Esophagus muscularis mucosa (tissue), 3 donors: ENCODE data around the gene SUFU.

Experiments used
- POLR2A ChIP-seq: fragments of 450-650 bp; IDR thresholded peaks from one replicate; pipeline ENCODE4 v1.6.1; 2017; ENCODE audit warnings: antibody characterized with exemption, moderate library complexity, mild to moderate bottlenecking, low read depth
- POLR2AphosphoS5 ChIP-seq, 2 donors: sonication (generic); formaldehyde crosslinking; IDR thresholded peaks; one replicate each; pipeline ENCODE4 v1.6.1; 2017; ENCODE audit warnings: antibody characterized with exemption in 2 of 2
- TF ChIP-seq, protein P1 (sequence below), 3 experiments: fragments of 200-600 bp in 2 of 3; fragments of 450-650 bp in 1 of 3; sonication (generic) in 2 of 3; IDR thresholded peaks; one replicate each; pipeline ENCODE4 v1.5.1; 2017 to 2019; ENCODE audit warnings: antibody characterized with exemption in 3 of 3, mild to moderate bottlenecking in 2 of 3, moderate library complexity in 1 of 3

DNA sequence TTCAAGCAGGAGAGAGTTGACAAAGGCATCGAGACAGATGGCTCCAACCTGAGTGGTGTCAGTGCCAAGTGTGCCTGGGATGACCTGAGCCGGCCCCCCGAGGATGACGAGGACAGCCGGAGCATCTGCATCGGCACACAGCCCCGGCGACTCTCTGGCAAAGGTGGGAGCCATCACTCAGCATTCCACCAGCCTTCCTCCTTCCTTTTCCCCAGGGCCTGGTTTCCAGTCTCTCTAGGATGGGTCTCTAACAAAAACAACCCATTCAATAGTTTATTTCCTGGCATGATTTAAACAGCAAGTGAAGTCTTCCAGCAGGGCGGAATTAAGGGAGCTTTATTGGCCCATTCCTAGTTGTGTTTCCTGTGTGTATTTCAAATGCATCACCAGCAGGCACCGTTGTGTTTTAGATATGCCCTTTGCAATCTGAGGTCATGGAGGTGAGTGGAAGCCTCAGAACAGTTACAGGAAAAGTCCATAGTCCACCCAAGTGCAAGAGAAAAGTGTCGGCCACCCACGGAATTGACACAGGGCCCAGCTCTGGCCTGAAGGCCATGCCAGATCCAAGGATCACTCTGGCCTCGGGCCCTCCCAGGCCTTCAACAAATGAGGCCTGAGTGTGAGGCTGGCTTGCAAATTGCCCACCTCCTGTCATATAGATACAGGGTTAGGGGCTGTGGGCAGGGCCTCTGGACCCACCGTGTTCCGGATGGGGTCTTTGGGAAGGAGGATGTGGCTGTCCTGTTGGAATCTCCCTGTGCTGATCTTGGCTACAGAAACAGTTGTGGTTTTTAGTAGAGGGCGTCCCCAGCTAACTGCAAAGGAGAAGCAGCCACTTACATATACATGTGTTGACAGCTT lies 93.6 kb downstream of the SUFU start:
- TF ChIP-seq, protein P1, sequence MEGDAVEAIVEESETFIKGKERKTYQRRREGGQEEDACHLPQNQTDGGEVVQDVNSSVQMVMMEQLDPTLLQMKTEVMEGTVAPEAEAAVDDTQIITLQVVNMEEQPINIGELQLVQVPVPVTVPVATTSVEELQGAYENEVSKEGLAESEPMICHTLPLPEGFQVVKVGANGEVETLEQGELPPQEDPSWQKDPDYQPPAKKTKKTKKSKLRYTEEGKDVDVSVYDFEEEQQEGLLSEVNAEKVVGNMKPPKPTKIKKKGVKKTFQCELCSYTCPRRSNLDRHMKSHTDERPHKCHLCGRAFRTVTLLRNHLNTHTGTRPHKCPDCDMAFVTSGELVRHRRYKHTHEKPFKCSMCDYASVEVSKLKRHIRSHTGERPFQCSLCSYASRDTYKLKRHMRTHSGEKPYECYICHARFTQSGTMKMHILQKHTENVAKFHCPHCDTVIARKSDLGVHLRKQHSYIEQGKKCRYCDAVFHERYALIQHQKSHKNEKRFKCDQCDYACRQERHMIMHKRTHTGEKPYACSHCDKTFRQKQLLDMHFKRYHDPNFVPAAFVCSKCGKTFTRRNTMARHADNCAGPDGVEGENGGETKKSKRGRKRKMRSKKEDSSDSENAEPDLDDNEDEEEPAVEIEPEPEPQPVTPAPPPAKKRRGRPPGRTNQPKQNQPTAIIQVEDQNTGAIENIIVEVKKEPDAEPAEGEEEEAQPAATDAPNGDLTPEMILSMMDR (IDR thresholded peaks at IDR 0.05): no peak
- no peak for TF ChIP-seq POLR2A
- TF ChIP-seq POLR2AphosphoS5 (IDR thresholded peaks at IDR 0.05): no peak
